AG10803 (cell line): ENCODE results near the gene SOX9.

Source experiments
- DNase-seq: peaks from one replicate; pipeline ENCODE4 v3.0.0; 2010; ENCODE audit warnings: low read depth
- H3K4me3 ChIP-seq: 2 replicates; pipeline ENCODE4 v1.5.1; 2011; ENCODE audit warnings: mild to moderate bottlenecking, low read length, control low read depth
- TF ChIP-seq, protein P1 (sequence below): conservative IDR thresholded peaks from 2 replicates; pipeline ENCODE4 v1.5.1; 2011; ENCODE audit warnings: mild to moderate bottlenecking, low read length, control low read depth, inconsistent platforms

SOX9 gene

GRCh38 chr17:72089453-72089987, 31.3 kb upstream of the SOX9 start:
- TF ChIP-seq, protein P1, sequence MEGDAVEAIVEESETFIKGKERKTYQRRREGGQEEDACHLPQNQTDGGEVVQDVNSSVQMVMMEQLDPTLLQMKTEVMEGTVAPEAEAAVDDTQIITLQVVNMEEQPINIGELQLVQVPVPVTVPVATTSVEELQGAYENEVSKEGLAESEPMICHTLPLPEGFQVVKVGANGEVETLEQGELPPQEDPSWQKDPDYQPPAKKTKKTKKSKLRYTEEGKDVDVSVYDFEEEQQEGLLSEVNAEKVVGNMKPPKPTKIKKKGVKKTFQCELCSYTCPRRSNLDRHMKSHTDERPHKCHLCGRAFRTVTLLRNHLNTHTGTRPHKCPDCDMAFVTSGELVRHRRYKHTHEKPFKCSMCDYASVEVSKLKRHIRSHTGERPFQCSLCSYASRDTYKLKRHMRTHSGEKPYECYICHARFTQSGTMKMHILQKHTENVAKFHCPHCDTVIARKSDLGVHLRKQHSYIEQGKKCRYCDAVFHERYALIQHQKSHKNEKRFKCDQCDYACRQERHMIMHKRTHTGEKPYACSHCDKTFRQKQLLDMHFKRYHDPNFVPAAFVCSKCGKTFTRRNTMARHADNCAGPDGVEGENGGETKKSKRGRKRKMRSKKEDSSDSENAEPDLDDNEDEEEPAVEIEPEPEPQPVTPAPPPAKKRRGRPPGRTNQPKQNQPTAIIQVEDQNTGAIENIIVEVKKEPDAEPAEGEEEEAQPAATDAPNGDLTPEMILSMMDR: no peak
- no peak overlapping the region for H3K4me3 ChIP-seq
- DNase-seq: no peak

DNA sequence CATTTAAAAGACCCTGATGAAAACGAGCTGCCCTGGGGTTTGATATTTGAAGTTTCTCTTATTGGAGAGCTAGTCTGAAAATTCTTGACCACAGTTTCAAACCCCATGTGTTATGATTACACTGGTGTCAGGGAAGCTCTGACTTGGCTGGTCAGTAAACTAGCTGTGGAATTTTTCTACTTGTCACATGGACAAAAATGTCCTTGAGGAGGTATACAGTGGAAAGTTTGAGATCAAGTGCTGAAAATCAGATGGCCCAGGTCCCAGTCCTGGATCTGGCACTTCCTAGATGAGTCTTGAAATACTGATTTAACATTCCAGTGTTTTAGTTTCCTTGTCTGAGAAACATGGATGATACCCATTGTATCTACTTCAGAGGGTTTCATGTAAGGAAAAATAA, 30.7 kb upstream of the SOX9 start:
- TF ChIP-seq, protein P1: no peak
- H3K4me3 ChIP-seq: no peak overlapping the region
- peak; percentile 7 for DNase-seq

- no peak for DNase-seq
- TF ChIP-seq, protein P1: no peak
- H3K4me3 ChIP-seq: no peak overlapping the region
Observed at GRCh38 chr17:72092710-72093322, 28.0 kb upstream of the SOX9 start.

DNA sequence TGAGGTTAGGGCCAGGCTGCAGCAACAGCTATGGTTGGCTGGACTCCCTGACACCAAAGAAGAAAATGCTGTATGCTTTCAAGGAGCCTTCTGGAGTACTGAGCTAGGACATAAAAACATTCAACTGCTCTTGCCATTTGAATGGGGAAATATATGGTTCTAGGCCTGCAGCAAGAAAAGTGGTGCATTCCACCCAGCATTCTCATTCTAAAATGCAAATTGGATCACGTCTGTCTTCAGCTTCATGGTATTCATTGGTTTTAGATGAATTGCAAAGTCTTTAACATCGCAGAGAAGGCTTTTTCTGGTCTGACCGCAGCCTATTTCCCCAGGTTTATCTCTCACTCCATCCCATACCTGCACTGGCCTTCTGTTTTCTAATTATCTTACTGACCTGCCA, 27.1 kb upstream of the SOX9 start:
- H3K4me3 ChIP-seq: no peak overlapping the region
- TF ChIP-seq, protein P1: no peak
- DNase-seq: no peak

GRCh38 chr17:72095316-72095715, 25.5 kb upstream of the SOX9 start:
- no peak for DNase-seq
- H3K4me3 ChIP-seq: no peak overlapping the region
- TF ChIP-seq, protein P1: no peak

GRCh38 chr17:72097144-72097543, 23.7 kb upstream of the SOX9 start:
- DNase-seq: no peak
- TF ChIP-seq, protein P1: no peak
- no peak overlapping the region for H3K4me3 ChIP-seq

DNA sequence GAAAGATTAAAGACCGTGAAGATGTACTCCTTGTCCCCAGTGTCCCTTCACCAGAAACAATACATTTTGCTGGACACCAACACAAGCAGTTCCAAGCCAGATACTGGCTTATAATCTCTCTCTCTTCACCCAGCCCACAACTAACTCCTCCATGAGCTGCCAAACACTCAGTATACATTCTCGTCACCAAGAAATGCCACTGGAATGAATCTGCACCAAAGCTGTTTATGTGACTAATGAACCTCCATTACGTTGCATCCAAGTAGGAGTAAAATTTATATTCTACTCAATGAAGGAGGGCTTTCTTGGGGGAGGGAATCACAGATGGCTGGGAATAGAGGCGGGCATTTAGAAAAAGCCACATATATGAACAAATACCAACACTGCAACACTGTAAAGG, 20.9 kb upstream of the SOX9 start:
- H3K4me3 ChIP-seq: no peak overlapping the region
- TF ChIP-seq, protein P1: no peak
- no peak for DNase-seq
